ENCODE results near the gene CCDC121.

CCDC121 gene, protein sequence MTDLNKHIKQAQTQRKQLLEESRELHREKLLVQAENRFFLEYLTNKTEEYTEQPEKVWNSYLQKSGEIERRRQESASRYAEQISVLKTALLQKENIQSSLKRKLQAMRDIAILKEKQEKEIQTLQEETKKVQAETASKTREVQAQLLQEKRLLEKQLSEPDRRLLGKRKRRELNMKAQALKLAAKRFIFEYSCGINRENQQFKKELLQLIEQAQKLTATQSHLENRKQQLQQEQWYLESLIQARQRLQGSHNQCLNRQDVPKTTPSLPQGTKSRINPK

DNA sequence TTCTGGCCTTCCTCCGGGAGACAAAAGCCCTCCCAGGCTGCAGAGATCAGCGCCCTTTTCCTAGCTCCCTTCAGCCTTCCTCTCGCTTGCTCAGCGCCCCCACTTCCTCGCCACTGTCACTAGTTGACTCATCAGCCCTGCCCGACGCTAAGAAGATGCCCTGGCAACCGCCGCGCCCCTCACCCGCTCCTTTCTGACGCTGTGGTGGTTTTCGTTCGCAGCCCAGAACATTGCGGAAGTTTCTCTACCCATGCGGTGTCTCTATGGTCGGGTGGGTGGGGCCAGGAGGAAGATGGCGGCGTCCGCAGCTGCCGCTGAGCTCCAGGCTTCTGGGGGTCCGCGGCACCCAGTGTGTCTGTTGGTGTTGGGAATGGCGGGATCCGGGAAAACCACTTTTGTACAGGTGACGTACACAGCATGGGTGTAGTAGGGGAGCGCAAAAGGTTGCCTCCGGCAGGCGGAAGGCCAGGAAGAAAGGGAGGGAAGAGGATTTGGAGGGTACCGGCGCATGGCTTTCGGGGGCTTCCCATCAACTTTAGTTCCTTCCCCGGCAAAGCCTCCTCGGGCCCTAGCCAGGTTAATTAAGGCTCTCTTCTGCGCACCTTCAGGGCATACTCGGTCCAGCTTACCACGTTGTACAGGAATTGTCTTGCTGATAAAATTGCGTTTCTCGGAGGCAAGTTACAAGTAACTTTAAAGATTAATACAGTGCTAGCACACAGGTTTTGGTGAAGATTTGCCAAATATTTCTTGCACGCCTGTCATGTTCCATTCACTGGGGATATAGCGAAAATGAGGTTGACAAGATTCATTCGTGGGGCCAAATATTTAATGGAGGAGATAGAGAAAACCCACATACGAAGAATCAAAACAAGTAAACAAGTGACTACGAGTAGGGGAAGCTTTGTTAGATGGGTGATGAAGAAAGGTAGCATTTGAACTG is at the start of gene CCDC121, which contains the start of gene GPN1:
TSS of gene CCDC121 (minus strand) at position 246 of the 943 bp plus-strand sequence. CDS start 1,213 bp downstream, outside the sequence.
TSS of gene GPN1 (plus strand) at position 284 of the 943 bp plus-strand sequence. CDS start at position 293, 9 bp downstream.
- DNase-seq = peak; percentile 94 to 97

DNA sequence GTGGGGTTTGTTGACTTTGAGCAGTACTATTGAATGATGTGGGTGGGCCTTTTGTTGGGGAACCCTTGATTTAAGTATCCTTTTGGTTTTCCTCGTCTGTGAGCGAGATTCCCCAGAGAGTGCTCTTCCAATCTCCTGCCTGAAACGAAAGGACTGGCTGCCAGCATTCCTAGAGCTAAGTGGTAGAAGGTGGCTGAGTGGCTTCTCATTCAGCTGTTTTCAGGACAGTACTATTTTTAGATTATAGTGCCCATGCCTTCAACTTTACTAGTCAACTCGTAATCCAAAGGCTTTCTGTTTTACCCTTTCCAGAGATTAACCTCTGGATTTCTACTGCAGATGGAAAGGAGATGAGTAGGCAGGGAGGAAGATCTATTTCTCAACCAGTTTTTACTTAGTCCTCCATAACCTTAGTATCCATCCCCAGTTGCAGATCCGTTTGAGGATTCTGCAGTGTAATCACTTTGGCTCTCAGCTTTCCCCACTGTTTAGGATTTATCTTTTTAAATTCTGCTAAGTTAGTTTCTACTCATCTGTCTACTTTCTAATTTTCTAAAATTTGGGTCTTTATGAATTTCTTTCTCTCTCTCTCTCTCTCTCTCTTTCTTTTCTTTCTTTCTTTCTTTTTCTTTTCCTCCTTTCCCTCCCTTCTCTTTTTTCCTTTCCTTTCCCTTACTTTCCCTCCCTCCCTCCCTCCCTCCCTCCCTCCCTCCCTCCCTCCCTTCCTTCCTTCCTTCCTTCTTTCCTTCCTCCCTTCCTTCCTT is 44.1 kb upstream of the CCDC121 start:
- no peak for DNase-seq

DNA sequence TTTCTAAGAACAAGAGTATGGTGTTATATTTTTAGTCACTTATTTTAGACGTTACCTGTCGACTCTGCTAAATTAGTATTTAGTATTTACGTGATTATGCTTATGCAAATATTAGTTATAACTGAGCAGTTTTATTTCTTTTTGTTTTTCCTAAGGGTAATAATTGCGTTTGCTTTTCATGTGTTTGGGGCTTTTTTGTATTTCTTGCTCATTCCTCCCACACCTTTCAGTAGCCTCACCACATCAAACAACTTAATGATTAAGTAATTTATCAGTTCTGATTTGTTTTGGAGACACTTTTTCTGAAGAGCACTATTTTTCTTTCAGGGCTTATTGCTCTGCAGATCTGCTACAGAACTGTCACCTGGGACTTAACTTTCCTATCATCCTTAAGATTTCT is 42.4 kb upstream of the CCDC121 start:
- DNase-seq = no peak

DNA sequence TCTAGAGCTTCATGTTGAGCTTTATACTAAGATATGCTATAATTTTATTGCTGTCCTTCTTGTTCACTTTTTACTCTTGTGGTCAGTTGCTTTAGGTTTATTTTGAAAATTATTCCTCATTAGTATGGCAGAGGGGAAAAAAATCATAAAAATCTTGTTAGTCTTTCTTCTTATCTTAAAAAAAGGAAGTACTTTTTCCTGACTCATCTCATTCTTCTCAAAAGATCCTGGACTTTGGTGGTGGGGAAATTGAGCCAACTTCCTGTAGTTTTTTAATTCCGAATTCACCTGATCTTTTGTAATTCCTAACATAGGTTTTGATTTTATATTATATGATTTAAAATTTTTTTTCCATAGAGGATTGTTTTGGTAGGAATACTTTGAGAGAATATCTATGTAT is 38.6 kb upstream of the CCDC121 start:
- peak; percentile 23 to 28 for DNase-seq

DNA sequence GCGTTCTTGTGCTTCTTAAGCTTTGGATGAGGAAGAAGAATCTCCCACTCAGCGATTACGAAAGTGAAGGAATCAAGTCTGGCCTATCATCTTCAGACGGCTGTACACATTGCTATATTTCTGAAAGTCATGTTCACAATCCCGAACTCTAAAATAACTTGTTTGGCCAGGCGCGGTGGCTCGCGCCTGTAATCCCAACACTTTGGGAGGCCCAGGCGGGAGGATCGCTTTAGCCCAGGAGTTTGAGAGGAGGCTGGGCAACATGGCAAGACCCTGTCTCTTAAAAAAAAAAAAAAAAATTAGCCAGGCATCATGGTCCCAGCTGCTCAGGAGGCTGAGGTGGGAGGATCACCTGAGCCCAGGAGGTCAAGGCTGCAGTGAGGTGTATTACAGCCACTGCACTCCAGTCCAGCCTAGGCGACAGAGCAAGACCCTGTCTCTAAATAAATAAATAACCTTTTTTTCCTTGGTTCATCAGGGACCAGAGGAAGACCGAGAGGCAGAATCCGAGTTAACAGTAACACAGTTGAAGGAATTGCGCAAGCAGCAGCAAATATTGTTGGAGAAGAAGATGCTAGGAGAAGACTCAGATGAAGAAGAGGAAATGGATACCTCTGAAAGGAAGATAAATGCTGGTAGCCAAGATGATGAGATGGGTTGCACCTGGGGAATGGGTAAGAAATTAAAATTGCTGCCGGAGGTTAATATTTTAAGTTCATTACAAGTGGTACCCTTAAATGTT is 36.0 kb upstream of the CCDC121 start:
- peak; percentile 23 to 26 for DNase-seq

DNA sequence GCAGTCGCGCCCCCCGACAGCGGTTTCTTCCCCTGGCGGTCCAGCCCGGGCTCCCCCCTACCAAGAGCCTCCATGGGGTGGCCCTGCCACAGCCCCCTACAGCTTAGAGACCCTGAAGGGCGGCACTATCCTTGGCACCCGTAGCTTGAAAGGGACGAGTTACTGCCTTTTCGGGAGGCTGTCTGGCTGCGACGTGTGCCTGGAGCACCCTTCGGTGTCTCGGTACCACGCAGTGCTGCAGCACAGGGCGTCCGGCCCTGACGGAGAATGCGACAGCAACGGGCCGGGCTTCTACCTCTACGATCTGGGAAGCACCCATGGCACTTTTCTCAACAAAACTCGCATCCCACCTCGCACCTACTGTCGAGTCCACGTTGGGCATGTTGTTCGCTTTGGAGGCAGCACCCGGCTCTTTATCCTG is 35.4 kb upstream of the CCDC121 start:
- DNase-seq = peak in 1 of 2 donors; percentile 1

DNA sequence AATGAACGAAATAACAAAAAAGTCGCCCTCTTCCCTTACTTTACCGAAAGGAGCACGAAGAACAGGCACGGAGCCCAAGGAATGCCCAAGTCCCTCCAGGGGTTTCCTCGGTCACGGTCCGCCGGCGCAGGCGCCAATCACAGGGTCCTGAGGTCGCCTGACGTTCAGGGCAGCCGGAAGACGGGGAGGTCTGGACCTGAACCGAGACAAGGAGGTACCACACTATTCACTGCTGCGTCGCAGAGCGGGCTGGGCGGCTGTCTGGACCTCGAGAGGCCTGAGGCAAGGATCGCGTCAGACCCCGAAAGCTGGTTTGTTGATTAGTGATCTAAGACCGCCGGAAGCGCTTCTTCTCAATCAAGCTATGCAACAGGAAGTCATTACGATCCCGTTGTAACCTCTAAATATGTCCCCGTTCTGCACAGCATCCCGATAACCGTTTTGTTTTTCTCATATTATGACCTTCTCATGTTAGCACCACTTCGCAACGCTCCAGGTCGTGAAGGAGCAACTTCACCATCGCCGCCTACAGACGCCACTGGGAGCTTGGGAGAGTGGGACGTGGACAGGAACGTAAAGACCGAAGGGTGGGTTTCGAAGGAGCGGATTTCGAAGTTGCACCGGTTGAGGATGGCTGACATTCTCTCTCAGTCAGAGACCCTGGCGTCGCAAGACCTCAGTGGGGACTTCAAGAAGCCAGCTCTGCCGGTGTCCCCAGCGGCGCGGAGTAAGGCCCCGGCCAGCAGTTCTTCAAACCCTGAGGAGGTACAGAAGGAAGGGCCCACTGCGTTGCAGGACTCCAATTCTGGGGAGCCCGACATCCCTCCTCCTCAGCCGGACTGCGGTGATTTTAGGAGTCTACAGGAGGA is 34.7 kb upstream of the CCDC121 start, which contains the start of the genes SLC4A1AP and SUPT7L:
TSS of gene SLC4A1AP (plus strand) at position 605 of the 869 bp plus-strand sequence. CDS start at position 631, 26 bp downstream.
TSS of gene SUPT7L (minus strand) at position 330 of the 869 bp plus-strand sequence. CDS start 1,422 bp downstream, outside the sequence.
- DNase-seq = peak; percentile 66 to 83

DNA sequence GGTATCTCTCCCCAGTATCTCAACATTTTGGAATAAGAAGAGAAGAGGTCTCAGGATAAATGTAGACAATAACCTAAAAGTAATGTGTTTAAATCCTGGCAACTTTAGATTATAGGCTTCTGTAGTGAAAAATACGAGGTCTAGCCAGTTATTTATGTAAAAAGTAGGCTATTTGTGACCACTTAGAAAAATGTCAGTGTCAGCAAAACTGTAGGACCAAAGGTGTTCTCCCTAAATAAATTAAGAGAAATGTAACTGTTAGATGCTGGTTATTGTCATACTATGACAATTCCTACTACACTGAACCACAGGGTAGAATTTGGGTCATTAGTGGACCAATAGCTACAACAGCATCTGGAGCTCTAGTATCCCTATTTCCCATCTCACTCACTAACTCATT is 32.6 kb upstream of the CCDC121 start:
- no peak for DNase-seq

DNA sequence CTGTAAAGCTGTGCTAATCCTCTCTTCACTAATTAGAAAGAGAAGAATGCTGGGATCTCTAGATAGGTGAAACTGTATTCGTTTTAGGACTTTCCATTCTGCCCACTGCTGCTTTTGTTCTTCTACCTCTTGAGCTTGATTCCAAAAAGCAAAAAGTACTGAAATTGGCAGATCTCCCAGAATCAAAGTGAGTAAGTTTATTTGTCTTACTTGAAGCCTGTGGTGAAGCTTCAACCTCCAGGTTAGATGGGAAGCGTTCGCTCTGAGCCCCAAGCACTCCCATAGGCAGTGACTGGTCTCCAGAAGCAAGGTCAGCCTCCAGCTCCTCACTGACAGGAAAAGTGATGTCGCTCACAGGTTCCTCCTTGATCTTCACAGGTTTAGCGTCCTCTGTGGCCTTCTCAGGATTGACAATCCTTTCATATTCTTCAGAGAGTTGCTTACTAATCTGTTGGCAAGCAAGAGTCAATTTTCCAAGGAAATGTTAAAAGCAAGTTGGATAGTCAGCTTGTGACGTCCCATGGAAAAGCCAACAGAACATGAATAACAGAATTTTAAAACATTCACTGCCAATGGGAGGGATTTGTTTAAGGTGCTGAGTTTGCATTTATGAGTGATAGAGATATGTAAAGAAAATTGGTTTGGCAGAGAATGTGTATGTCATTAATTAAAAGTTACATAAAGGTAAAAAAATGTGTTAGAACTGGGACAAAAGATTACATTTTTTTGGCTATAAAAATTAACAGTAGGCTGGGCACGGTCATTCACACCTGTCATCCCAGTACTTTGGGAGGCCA is 26.5 kb upstream of the CCDC121 start:
- no peak for DNase-seq

DNA sequence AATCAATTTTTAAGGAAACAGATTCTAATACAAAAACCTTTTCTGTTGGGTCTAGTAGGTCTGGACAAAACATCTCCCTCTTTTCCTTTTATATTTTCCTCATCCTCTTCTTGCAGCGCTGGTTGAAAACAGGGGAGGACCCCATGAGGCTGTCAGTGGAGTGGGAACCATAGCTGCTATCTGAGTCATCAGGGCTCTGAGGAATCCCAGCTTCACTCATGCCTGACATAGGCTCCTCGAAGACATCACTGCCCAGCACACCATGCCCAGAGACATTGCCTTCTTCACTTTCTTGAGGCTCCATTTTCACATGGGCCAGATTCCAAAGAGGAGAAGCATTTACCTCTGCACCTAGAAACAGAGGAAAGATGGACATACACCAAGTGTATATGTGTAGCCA is 24.6 kb upstream of the CCDC121 start:
- DNase-seq = no peak

DNA sequence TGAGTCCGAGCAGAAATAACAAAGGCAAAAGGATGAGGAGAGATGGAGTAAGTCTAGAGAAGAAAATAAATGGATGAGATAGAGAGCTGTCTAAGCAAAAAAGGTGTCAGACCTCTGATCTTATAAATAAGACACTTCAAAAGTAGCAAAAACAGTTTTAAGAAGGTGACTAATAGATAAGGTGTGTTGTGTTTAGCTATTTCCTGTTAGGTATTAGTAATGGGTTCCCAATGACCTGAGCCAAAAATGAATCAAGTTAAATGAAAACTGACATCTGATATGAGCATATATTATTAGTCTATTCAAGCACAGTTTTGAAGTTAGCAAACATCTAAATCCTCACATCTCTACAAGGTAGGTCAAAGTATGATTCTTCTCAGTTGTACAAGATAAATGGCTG is 24.0 kb upstream of the CCDC121 start:
- DNase-seq = no peak

DNA sequence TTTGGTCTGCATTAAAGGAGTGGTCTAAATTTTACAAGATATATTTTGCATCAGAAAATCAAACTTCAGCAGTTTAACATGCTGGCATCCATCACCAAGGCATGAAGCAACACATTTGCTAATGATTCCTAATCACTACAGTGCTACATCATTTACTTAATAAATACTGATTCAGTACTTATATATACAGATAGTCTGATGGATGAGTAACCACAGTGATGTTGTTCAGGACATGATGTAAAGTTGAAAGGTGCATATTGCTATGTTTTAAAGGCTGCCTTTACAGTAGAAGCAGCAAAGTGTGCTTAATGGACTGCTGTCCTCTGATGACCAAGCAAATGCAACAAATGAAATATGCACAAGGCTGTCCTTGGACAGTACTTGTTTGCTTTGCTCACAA is 23.5 kb upstream of the CCDC121 start:
- no peak for DNase-seq

DNA sequence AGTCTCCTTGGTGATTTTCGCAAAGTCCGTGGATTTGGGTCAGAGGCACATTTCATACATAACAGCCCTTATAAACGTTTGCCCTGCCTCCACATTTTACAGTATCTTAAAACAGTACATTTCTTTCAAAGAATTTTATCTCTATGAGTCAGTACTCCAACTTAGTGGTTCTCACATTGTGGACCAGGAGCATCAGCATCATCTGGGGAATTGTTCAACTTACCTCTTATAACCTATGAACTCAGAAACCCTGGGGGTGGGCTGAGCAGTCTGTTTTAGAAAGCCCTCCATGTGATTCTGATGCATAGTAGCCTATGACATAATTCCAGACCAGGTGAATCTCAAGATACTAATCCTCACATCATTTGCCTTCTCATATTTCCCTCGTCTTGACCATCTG is 22.2 kb upstream of the CCDC121 start:
- no peak for DNase-seq

DNA sequence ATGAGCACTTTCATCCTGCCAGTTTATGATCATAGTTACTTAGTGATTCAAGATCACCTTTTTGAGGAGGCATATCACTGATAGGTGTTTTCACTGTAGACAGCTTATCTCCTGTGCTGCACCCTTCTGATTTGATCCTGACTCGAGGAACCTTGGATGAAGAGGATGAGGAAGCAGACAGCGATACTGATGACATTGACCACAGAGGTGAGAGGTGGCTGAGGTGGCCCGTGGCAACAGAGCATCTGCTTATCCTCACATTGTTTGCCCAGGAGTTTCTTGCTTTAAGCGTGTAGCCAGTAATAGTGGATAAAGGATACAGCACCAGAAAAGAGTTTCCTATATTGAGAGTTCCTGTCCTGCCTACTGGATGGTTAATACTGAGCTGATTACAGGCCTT is 18.9 kb upstream of the CCDC121 start:
- DNase-seq = no peak

DNA sequence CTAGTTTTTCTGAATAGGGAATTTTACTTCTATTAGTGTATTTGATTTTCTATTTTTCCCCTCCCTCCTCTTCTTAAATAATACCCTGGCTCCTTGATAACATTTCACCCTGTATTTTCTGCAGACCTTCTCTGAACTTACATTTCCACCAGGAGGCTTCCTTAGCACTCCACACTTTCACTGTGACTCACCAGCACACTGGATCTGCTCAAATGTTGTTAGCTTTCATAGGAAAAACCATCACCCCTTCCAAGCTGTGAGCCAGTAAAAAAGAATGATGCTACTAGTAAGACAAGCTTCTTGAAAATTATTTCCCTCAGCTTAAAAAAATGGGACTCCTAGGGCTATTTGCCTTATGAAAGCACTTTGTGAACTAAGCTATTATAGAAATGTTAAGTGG is 18.5 kb upstream of the CCDC121 start:
- no peak for DNase-seq

DNA sequence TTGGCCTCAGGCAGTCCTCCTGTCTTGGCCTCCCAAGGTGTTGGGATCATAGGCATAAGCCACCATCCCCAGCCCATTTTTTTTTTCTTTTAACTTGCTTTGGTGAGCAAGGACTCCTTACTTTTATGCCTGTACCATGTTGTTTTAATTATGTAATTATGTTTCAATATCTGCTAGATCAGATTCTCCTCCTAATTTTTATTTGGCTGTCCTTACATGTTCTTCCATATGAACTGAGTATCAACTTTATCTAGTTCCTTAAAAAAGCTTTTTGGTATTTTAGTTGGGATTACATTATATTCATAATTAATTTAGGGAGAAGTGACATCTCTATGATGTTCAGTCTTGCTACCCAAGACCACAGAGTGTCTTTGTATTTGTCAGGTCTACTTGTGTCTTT is 16.4 kb upstream of the CCDC121 start:
- DNase-seq = no peak

DNA sequence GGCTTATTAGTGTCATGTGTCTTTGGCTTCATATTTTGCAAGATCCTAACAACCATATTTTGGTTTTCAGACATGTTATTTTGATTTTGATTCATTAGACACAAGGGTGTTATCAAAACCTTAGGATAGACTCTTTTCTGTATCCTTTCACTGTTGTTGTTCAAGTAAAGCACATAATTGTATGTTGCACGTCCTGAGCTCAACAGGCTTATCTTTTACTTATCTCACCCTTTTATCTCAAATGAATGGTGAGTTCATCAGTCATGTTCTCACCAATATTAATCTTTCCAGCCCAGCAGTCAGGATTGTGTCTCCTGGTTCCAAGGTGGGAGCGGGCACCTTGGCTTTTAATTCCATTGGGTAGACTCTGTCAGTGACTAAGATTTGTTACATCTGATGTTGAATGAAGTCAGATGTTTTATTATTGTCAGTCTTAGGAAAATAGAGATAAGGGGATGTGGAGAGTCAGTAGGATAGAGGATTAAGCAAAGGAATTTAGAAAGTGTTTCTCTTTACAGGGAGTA is 12.0 kb upstream of the CCDC121 start:
- no peak for DNase-seq

DNA sequence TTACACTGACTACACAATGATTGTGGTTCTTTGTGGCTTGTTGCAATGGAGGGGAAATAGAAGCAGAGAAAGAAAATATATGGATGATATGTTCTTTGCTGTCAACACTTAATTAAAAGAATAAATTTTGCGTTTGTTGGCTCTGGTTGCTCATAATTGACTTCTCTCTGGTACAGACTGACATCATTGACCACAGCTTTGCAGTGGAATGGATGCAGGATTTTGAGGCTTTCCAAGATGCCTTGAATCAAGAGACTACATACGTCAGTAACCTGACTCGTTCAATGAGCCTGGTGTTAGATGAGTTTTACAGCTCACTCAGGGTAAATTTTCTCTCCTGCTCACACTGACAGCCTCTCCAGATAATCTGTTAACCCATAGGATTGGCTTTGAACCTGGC is 9.9 kb upstream of the CCDC121 start:
- DNase-seq = no peak

DNA sequence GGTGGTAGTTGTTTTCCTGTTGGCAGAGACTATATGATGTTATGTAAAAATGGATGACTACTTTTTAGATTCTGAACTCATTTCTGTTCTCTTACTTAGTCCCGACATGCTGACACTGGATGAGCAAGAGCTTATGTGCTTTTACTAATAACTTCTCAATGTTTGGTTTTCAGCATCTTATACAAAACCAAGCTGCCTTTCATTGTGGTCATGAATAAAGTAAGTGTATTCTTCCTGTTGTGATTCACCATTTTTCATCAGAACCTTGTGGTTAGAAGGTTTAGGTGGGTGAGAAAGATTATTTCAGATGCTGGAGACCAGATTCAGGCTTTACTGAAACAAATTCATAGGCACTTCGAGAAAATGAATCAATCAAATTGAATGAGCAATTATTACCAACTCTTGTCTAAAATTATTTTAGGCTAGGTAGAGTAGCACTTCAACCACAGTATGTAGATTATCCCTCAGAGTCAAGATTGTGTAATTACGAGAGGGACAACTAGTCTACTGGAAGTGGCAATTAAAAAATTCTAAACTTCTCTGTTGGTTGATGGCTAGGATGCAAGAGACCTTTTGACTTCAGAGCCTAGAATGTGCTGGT is 9.3 kb upstream of the CCDC121 start:
- DNase-seq = no peak

Data from inflammatory macrophage treated with lipopolysaccharide for 1 hour (primary cell).